ENCODE data around the gene PIGS.
A peak's percentile ranks its signal among the peaks of the same experiment; 100 is the strongest.

PIGS gene

DNA sequence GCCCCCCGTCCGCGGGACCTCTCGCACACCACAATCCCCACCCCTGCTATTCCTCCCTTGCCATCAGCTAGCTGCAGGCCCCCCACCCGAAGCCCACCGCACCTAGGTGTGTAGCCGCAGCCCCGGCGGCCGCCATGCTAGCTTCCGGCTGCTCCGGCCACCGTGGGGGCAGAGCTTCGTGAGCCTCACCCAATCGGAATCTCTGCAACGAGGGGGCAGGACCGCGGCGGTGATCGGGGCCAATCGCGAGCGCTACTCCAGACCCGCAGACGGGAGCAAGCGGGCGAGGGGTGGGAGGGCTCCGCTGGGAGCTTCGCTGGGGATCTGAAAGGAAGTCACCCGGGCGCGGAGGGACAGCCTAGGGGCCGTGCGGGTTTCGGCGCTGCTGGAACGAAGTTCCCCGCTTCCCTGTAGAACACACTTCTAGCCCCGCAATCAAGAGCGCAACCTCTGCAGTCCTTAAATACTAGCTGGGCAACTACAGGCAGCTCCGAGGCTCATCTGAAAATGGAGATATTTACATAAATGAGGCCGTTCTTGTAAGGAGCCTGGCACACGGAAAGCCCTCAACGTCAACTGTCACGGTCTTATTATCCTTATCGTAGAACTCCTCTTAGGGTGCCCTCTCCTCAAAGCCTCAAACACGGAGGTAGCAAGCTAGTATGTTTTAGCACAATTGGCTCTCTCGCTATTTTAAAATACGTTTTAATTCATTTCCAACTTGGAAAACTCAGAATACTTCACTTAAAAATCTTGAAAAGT, at the start of gene PIGS:
PIGS (minus strand) TSS at position 164 of the 762 bp plus-strand sequence; CDS start at position 136, 28 bp downstream.
- peak; percentile 96 for DNase-seq (ENCODE audit: extremely low spot score)
- TF ChIP-seq, protein P1, sequence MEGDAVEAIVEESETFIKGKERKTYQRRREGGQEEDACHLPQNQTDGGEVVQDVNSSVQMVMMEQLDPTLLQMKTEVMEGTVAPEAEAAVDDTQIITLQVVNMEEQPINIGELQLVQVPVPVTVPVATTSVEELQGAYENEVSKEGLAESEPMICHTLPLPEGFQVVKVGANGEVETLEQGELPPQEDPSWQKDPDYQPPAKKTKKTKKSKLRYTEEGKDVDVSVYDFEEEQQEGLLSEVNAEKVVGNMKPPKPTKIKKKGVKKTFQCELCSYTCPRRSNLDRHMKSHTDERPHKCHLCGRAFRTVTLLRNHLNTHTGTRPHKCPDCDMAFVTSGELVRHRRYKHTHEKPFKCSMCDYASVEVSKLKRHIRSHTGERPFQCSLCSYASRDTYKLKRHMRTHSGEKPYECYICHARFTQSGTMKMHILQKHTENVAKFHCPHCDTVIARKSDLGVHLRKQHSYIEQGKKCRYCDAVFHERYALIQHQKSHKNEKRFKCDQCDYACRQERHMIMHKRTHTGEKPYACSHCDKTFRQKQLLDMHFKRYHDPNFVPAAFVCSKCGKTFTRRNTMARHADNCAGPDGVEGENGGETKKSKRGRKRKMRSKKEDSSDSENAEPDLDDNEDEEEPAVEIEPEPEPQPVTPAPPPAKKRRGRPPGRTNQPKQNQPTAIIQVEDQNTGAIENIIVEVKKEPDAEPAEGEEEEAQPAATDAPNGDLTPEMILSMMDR (IDR thresholded peaks at IDR 0.05; ENCODE audit: control extremely low read depth, extremely low read depth, low read depth, missing control alignments): no peak
- ChIA-PET POLR2A (interaction anchor here (0.7 to 1.4 kb wide), 6 partner anchors 16 to 28 kb away, joined by 3 to 4 read pairs (median 3); no protein-coding TSS in a partner anchor), CTCF (interaction anchor here (0.6 to 3.8 kb wide), 13 partner anchors 9 to 172 kb away, joined by 3 to 18 read pairs (median 4); partner anchors contain the start of gene UNC119)

DNA sequence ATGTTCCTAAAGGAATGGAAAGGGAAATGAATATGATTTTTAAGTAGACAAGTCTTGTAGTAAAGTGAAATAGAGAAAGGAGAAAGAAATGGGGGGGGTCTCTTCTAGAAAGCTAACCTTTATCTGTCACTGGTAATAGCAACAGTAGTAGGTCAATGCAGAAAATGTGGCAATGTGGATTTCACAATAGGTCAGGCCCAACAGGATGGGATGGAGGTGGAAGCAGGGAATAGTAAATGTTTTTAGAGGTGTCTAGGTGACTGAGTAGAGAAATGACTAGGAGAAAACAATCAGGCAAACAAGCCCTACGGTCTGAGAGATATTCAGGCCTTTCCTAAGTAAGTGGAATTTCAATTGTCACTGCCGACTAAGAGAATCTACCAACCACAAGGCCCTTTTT, 48.7 kb upstream of the PIGS start:
- POLR2A ChIA-PET: interaction anchor here (0.7 kb wide), 1 partner anchor 24 kb away, joined by 3 read pairs; no protein-coding TSS in a partner anchor
- TF ChIP-seq, protein P1 (IDR thresholded peaks at IDR 0.05; ENCODE audit: control extremely low read depth, extremely low read depth, low read depth, missing control alignments): no peak
- CTCF ChIA-PET: interaction anchor here (0.8 to 1.9 kb wide), 7 partner anchors 9 to 74 kb away, joined by 3 to 5 read pairs (median 4); no protein-coding TSS in a partner anchor
- no peak for DNase-seq (ENCODE audit: extremely low spot score)

DNA sequence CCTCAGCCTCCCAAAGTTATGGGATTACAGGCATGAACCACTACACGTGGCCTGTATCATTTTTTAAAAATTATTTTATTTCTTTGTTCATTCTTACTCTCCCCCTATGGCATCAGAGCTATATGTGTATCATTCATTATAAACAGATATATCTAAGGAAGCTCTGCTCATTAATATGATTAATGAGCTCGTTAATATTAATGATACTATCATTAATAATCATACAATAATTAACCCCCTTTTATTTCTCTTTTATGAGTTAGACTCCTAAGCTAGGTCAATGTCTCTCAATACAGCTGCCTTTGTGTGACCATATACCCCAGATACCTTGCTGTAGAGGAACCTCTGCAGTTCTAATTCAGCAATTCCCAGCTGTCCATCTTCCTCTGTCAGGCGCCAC, 47.1 kb upstream of the PIGS start:
- TF ChIP-seq, protein P1 (IDR thresholded peaks at IDR 0.05; ENCODE audit: control extremely low read depth, extremely low read depth, low read depth, missing control alignments): no peak
- POLR2A ChIA-PET: no interaction called here
- CTCF ChIA-PET: interaction anchor here (0.7 to 1.9 kb wide), 10 partner anchors 10 to 499 kb away, joined by 3 to 6 read pairs (median 3); partner anchors contain the start of gene PIGS
- DNase-seq (ENCODE audit: extremely low spot score): no peak

DNA sequence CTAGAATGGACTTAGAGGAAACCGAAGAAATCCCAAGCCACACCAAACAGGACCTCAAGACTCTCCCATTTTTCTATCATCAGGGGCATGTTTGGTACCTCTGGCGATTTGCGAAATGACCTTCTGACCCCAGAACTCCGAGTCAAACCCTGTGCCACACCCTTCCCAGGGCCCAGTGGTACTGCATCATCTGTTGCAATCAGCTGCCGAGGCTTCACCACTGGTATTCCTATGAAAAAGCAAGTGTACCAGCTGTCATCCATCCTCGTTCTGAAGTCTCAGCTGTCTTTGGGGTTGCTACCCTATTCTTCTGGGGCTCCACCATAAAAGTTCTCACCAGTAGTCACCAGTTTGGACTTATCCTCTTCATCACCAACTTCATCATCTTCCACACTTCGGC, 45.0 kb upstream of the PIGS start:
- ChIA-PET CTCF (interaction anchor here (1.1 to 2.3 kb wide), 4 partner anchors 11 to 122 kb away, joined by 3 to 9 read pairs (median 6); no protein-coding TSS in a partner anchor), POLR2A (no interaction called here)
- DNase-seq (ENCODE audit: extremely low spot score): no peak
- TF ChIP-seq, protein P1 (IDR thresholded peaks at IDR 0.05; ENCODE audit: control extremely low read depth, extremely low read depth, low read depth, missing control alignments): no peak

DNA sequence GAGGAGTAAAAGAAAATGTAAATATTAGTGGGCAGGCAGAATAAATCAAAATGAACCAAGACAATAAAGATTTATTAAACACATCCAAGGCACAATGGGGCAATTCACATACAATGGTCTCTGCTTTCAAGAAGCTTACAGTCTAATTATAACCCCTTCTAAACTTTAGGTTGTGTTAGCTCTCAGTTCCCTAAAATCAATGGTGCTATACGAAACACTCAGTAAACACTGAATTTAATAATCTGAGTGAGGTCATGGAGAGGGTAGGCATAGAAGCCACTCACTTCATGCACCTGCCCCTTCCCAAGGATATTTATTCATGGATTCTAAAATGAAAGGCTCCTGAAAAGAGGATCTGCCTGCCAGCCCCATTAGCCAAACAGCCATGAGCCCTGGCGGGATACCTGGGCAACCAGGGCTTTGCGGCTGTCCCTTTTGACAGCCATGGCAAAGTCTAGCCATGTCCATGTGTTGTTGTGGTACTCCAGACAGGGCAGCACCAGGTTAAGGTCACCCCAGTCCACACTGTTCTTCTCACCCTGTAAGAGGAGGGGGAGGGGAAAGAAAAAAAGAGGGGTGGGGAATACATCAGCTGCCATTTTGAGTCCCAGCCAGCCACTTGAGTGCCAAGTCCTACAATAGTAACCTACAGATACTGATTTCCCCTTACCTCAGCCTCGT, 44.1 kb upstream of the PIGS start:
- TF ChIP-seq, protein P1 (IDR thresholded peaks at IDR 0.05; ENCODE audit: control extremely low read depth, extremely low read depth, low read depth, missing control alignments): no peak
- no peak for DNase-seq (ENCODE audit: extremely low spot score)
- ChIA-PET CTCF (interaction anchor here (1.6 to 7.2 kb wide), 4 partner anchors 9 to 121 kb away, joined by 3 to 42 read pairs (median 8); no protein-coding TSS in a partner anchor), POLR2A (no interaction called here)

DNA sequence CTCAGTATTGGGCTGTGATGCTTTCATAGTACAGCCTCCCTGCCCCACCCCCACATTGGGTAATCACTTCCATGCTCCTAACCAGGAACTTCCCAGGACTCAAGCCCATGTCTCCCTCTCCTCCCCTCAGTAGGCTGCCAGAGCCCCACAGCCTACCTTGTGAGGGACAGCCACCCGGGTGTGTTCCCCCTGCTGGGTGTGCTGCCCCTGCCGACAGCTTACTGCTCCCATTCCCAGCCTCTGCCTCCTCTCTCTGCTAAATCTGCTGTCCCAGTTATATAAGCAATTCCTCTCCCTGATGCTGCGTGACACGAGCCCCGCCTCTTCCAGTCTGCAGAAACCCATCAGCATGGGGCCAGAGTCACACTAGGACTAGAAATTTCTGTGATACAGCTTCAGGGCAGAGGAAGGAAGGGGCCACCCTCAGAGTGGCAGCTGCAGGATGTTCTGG, 42.6 kb upstream of the PIGS start, which contains the start of gene RSKR:
RSKR (minus strand) TSS at position 255 of the 451 bp plus-strand sequence; CDS start at position 231, 24 bp downstream.
- DNase-seq (ENCODE audit: extremely low spot score): no peak
- POLR2A ChIA-PET: interaction anchor here (1.1 kb wide), 1 partner anchor 16 kb away, joined by 5 read pairs; no protein-coding TSS in a partner anchor
- CTCF ChIA-PET: interaction anchor here (0.9 to 7.2 kb wide), 12 partner anchors 10 to 121 kb away, joined by 3 to 42 read pairs (median 4); no protein-coding TSS in a partner anchor
- TF ChIP-seq, protein P1 (IDR thresholded peaks at IDR 0.05; ENCODE audit: control extremely low read depth, extremely low read depth, low read depth, missing control alignments): no peak
